Endothelial cell of umbilical vein (primary cell): Measurements from ENCODE around the gene PRSS36. TPM values are rescaled to one million over a fixed set of nuclear protein-coding genes. Genes with fewer than 3 reads are reported as not detected.

Experiments
- BruUV-seq: library from RNA; stranded (reverse); fragments of 400-500 nt; replicated peaks from 2 replicates; lab custom pipeline; 2021; lab: Mats Ljungman, UMichigan
- CTCF ChIA-PET: fragments of 300-600, 350-600 bp; sonication (Branson Sonifier 250); formaldehyde crosslinking; loops from one replicate; lab custom pipeline; 2021; ENCODE audit warnings: antibody characterized with exemption, inconsistent platforms; lab: Charles Lee
- POLR2A ChIA-PET: fragments of 300-600, 350-600 bp; sonication (Branson Sonifier 250); formaldehyde crosslinking; loops from one replicate; lab custom pipeline; 2021; ENCODE audit warnings: antibody characterized with exemption, inconsistent platforms; lab: Charles Lee
- DNase-seq: peaks from one replicate; pipeline ENCODE4 v3.0.0-alpha.2; 2011; ENCODE audit warnings: low read depth, low spot score
- FAIRE-seq: peaks from 2 replicates; lab custom pipeline; 2011; peaks lifted over from hg19 to GRCh38; lab: Jason Lieb, UNC
- H2AFZ ChIP-seq: 2 replicates; pipeline ENCODE4 v1.6.0; 2012; ENCODE audit warnings: low read depth, low read length, control low read depth, inconsistent platforms
- H3K27ac ChIP-seq: 2 replicates; pipeline ENCODE4 v1.5.1; 2011; ENCODE audit warnings: low read depth, mild to moderate bottlenecking, control low read depth, low read length, moderate library complexity; ENCODE audit not compliant: insufficient read depth
- H3K27me3 ChIP-seq, 2 experiments: 2 replicates each; pipeline versions ENCODE4 v1.6.0 to v1.6.1; 2011; ENCODE audit warnings: low read length in 2 of 2, mixed read lengths in 1 of 2; ENCODE audit not compliant: control insufficient read depth in 2 of 2, insufficient read depth in 2 of 2
- H3K36me3 ChIP-seq, 2 experiments: 2 replicates in 1 of 2; 3 replicates in 1 of 2; pipeline ENCODE4 v1.5.1; 2011; ENCODE audit warnings: low read length in 2 of 2, mild to moderate bottlenecking in 1 of 2, moderate library complexity in 1 of 2; ENCODE audit not compliant: control insufficient read depth in 2 of 2, insufficient read depth in 2 of 2; ENCODE audit errors: extremely low read depth in 1 of 2
- H3K4me1 ChIP-seq: 3 replicates; pipeline ENCODE4 v1.5.1; 2011; ENCODE audit warnings: mild to moderate bottlenecking, low read length; ENCODE audit not compliant: control insufficient read depth, insufficient read depth; ENCODE audit errors: extremely low read depth
- H3K4me2 ChIP-seq: 2 replicates; pipeline ENCODE4 v1.6.1; 2011; ENCODE audit warnings: low read length, control low read depth, mixed read lengths; ENCODE audit not compliant: insufficient read depth
- H3K4me3 ChIP-seq, 3 experiments: fragments of 200-600 bp in 1 of 3; sonication (generic), shearing (Covaris generic) in 1 of 3; replicated peaks in 1 of 3; 2 replicates each; pipeline ENCODE4 v1.5.1; 2011 to 2016; ENCODE audit warnings: control low read depth in 3 of 3, low read length in 3 of 3, mild to moderate bottlenecking in 2 of 3, inconsistent platforms in 1 of 3, low read depth in 1 of 3, moderate library complexity in 1 of 3; ENCODE audit not compliant: insufficient read depth in 1 of 3
- H3K79me2 ChIP-seq: 2 replicates; pipeline ENCODE4 v1.6.0; 2012; ENCODE audit warnings: low read length, inconsistent platforms; ENCODE audit not compliant: control insufficient read depth, insufficient read depth
- H3K9ac ChIP-seq: replicated peaks from 2 replicates; pipeline ENCODE3; 2011; ENCODE audit warnings: low read length, control low read depth; ENCODE audit not compliant: insufficient read depth; ENCODE audit errors: extremely low read depth
- H3K9me1 ChIP-seq: replicated peaks from 3 replicates; pipeline ENCODE4 v1.6.0; 2011; ENCODE audit warnings: mild to moderate bottlenecking, low read length; ENCODE audit not compliant: control insufficient read depth, insufficient read depth; ENCODE audit errors: extremely low read depth
- H3K9me3 ChIP-seq: replicated peaks from 2 replicates; pipeline ENCODE4 v1.5.1; 2012; ENCODE audit warnings: low read length, inconsistent platforms; ENCODE audit not compliant: control insufficient read depth, insufficient read depth
- H4K20me1 ChIP-seq: replicated peaks from 2 replicates; pipeline ENCODE3; 2011; ENCODE audit warnings: mild to moderate bottlenecking, low read length; ENCODE audit not compliant: control insufficient read depth, insufficient read depth; ENCODE audit errors: extremely low read depth
- CTCF ChIP-seq, 2 donors: IDR thresholded peaks; 1 replicate in 1 of 2; 2 replicates in 1 of 2; pipeline ENCODE4 v1.5.1; 2011; ENCODE audit warnings: low read length in 2 of 2, mild to moderate bottlenecking in 2 of 2, moderate library complexity in 2 of 2, control low read depth in 1 of 2, inconsistent platforms in 1 of 2, low read depth in 1 of 2; ENCODE audit not compliant: insufficient read depth in 1 of 2; ENCODE audit errors: extremely low read depth in 1 of 2
- EZH2 ChIP-seq: IDR thresholded peaks from 2 replicates; pipeline ENCODE4 v1.6.1; 2012; ENCODE audit warnings: borderline replicate concordance, low read depth, mild to moderate bottlenecking, moderate library complexity, low read length, inconsistent platforms; ENCODE audit not compliant: severe bottlenecking
- FOS ChIP-seq: IDR thresholded peaks from 2 replicates; pipeline ENCODE4 v1.6.1; 2011; ENCODE audit warnings: mild to moderate bottlenecking, low read length, moderate library complexity, borderline replicate concordance; ENCODE audit not compliant: insufficient read depth
- GATA2 ChIP-seq: IDR thresholded peaks from 2 replicates; pipeline ENCODE4 v1.7.0; 2011; ENCODE audit warnings: low read depth, mild to moderate bottlenecking, moderate library complexity, mixed read lengths, low read length; ENCODE audit not compliant: insufficient read length, insufficient read depth
- JUN ChIP-seq: IDR thresholded peaks from 2 replicates; pipeline ENCODE4 v1.6.1; 2011; ENCODE audit warnings: borderline replicate concordance, low read depth; ENCODE audit not compliant: insufficient read length, insufficient read depth
- MAX ChIP-seq: IDR thresholded peaks from 2 replicates; pipeline ENCODE4 v1.6.1; 2011; ENCODE audit not compliant: insufficient read depth, insufficient read length
- MYC ChIP-seq: IDR thresholded peaks from one replicate; pipeline ENCODE4 v1.6.1; 2011; ENCODE audit warnings: mild to moderate bottlenecking, low read depth, low read length
- POLR2A ChIP-seq: IDR thresholded peaks from 2 replicates; pipeline ENCODE4 v1.6.1; 2012; ENCODE audit warnings: low read depth, mild to moderate bottlenecking, control low read depth, low read length
- POLR2AphosphoS5 ChIP-seq: IDR thresholded peaks from 2 replicates; pipeline ENCODE4 v1.6.1; 2012; ENCODE audit warnings: low read depth, mild to moderate bottlenecking, control low read depth, low read length, moderate library complexity; ENCODE audit not compliant: insufficient read depth
- dilution Hi-C: fragments of 300-500 bp; cut with MboI; formaldehyde crosslinking; loops from one replicate; pipeline ENCODE4 v1.15.0; 2019; ENCODE audit warnings: low sequenced_read_pairs; ENCODE audit not compliant: extremely low pct_ligation_motif_present
- intact Hi-C: fragments of 100-400 bp; cut with micrococcal nuclease; formaldehyde crosslinking; loops from one replicate; pipeline ENCODE4 v1.10.0; 2022
- polyA plus RNA-seq, 4 experiments: library from polyadenylated mRNA; depleted of rRNA in 3 of 4; stranded (reverse) in 3 of 4; unstranded in 1 of 4; fragments of >200 nt; gene quantifications; 2 replicates each; pipeline versions ENCODE4 v1.2.1 to v1.2.3, GENCODE V29; 2011 to 2012; ENCODE audit warnings: missing spikeins in 1 of 4
- total RNA-seq: library from RNA; stranded (reverse); gene quantifications from 2 replicates; pipeline ENCODE4 v1.2.3, GENCODE V29; 2021

PRSS36 gene
- total and polyA plus RNA-seq, 2 donors (not counting 3 experiments of a cell fraction or from before 2014, with no cell fraction given): 0.57 TPM; not detected in 1

GRCh38 chr16:31112711-31113110 is 37.2 kb downstream of the PRSS36 start:
- TF ChIP-seq GATA2 (no peak), POLR2A (no peak), MYC (no peak), JUN (no peak), MAX (no peak), CTCF (IDR thresholded peaks at IDR 0.05; ENCODE audit: extremely low read depth in 1 of 2, insufficient read depth in 1 of 2, low read depth in 1 of 2, low read length in 2 of 2) (no peak), POLR2AphosphoS5 (no peak), EZH2 (no peak), FOS (no peak)
- no peak for FAIRE-seq
- ChIA-PET CTCF (no interaction called here), POLR2A (no interaction called here)
- no peaks in the 10 kb centered on the region for H3K9me1 ChIP-seq
- no peak overlapping the region for H3K4me3 ChIP-seq
- no TSS peak for BruUV-seq
- H4K20me1 ChIP-seq: no peaks in the 10 kb centered on the region
- H3K79me2 ChIP-seq: peaks cover 11% of the 10 kb centered on the region
- no peaks in the 10 kb centered on the region for H3K9me3 ChIP-seq
- no peaks in the 10 kb centered on the region for H3K27me3 ChIP-seq
- H3K27ac ChIP-seq: no peak overlapping the region
- dilution Hi-C loops (no loop called here), intact Hi-C loops (no loop called here)
- no peak overlapping the region for H3K9ac ChIP-seq
- no peak overlapping the region for H3K4me2 ChIP-seq
- peaks cover 10 to 31% of the 10 kb centered on the region in 2 experiments for H3K36me3 ChIP-seq
- peaks cover 12% of the 10 kb centered on the region for H3K4me1 ChIP-seq
- no peak overlapping the region for H2AFZ ChIP-seq
- no peak for DNase-seq
